A673 (cell line): ENCODE data around the gene TTC7B. TPM values are rescaled to one million over a fixed set of nuclear protein-coding genes. Genes with fewer than 3 reads are reported as not detected.

Experiments
- BruUV-seq: library from RNA; stranded (reverse); fragments of 400-500 nt; replicated peaks from 2 replicates; lab custom pipeline; 2021; lab: Mats Ljungman, UMichigan
- CTCF ChIA-PET: fragments of 300-600 bp; sonication (Branson Sonifier 250); formaldehyde crosslinking; loops from one replicate; lab custom pipeline; 2022; ENCODE audit warnings: antibody characterized with exemption; lab: Charles Lee
- POLR2A ChIA-PET: fragments of 300-600 bp; sonication (Branson Sonifier 250); formaldehyde crosslinking; loops from one replicate; lab custom pipeline; 2022; ENCODE audit warnings: antibody characterized with exemption; ENCODE audit not compliant: low non-redundant PET; lab: Charles Lee
- DNase-seq: peaks from one replicate; pipeline ENCODE4 v3.0.0-alpha.2; 2015; ENCODE audit warnings: low spot score
- H3K27ac ChIP-seq: fragments of 200-600 bp; sonication (generic); 2 replicates; pipeline ENCODE4 v1.5.1; 2016; ENCODE audit warnings: mixed run types, low read depth, mild to moderate bottlenecking, mixed read lengths, antibody characterized with exemption, low read length; ENCODE audit not compliant: poor library complexity, severe bottlenecking
- H3K27me3 ChIP-seq: fragments of 200-600 bp; sonication (generic); replicated peaks from 2 replicates; pipeline ENCODE4 v1.6.1; 2017; ENCODE audit warnings: mixed run types, low read depth, mild to moderate bottlenecking, mixed read lengths, antibody characterized with exemption, low read length; ENCODE audit not compliant: insufficient read depth, poor library complexity
- H3K36me3 ChIP-seq: fragments of 200-600 bp; sonication (generic); 2 replicates; pipeline ENCODE4 v1.6.1; 2016; ENCODE audit warnings: mixed run types, mild to moderate bottlenecking, mixed read lengths, antibody characterized with exemption, low read length; ENCODE audit not compliant: insufficient read depth, poor library complexity, severe bottlenecking
- H3K4me1 ChIP-seq: fragments of 200-600 bp; sonication (generic); 2 replicates; pipeline ENCODE4 v1.6.1; 2017; ENCODE audit warnings: mixed run types, mild to moderate bottlenecking, mixed read lengths, antibody characterized with exemption, low read length; ENCODE audit not compliant: insufficient read depth, poor library complexity, severe bottlenecking
- H3K4me3 ChIP-seq: fragments of 200-600 bp; sonication (generic); 2 replicates; pipeline ENCODE4 v1.5.1; 2016; ENCODE audit warnings: low read depth, mixed run types, mild to moderate bottlenecking, mixed read lengths, low read length; ENCODE audit not compliant: poor library complexity, severe bottlenecking
- H3K9me3 ChIP-seq: fragments of 200-600 bp; sonication (generic); 2 replicates; pipeline ENCODE4 v1.6.1; 2016; ENCODE audit warnings: mixed run types, low read depth, mild to moderate bottlenecking, mixed read lengths, antibody characterized with exemption, low read length; ENCODE audit not compliant: poor library complexity, severe bottlenecking
- EZH2 ChIP-seq: fragments of 200-600 bp; sonication (generic); IDR thresholded peaks from 2 replicates; pipeline ENCODE4 v1.6.1; 2017; ENCODE audit warnings: borderline replicate concordance, low read depth, mild to moderate bottlenecking, mixed read lengths, antibody characterized with exemption, low read length; ENCODE audit not compliant: poor library complexity, severe bottlenecking
- intact Hi-C: fragments of 100-400 bp; cut with micrococcal nuclease; formaldehyde crosslinking; loops from one replicate; pipeline ENCODE4 v1.10.0; 2022; ENCODE audit not compliant: unreplicated experiment
- total RNA-seq: library from RNA; stranded (reverse); gene quantifications from 2 replicates; pipeline ENCODE4 v1.2.3, GENCODE V29; 2021
- TF ChIP-seq, protein P1 (sequence below): fragments of 300-800, 200-600 bp; sonication (generic); conservative IDR thresholded peaks from 2 replicates; pipeline ENCODE4 v1.5.1; 2017; ENCODE audit warnings: low read depth, mild to moderate bottlenecking, antibody characterized with exemption, low read length, moderate library complexity, mixed read lengths

Gene TTC7B
- total RNA-seq, 1 experiment from 2014 or later = 39.2 TPM

DNA sequence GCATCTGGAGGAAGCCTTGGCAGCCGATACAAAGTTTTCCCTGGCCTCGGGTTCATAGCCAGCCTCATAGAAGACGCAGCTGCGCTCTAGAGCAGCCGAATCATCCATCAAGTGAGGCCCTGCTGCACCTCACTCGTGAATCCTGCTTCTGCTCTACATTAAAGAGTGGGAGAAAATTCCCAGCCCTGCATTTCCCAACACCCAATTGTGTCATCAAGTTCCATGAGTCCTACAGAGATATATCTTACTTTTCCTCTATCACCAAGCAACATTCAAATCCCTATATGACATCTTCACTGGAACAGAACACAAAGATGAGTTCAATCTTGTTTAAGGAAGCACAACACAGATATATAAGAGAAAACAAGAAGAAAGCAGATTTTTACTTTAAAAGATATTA lies 139.3 kb downstream of the TTC7B start:
- Histone ChIP-seq H3K27me3 (no peaks in the 10 kb centered on the region), H3K27ac (no peak overlapping the region), H3K9me3 (no peaks in the 10 kb centered on the region), H3K4me3 (no peak overlapping the region), H3K36me3 (no peaks in the 10 kb centered on the region), H3K4me1 (peaks cover 17% of the 10 kb centered on the region)
- TF ChIP-seq, protein P1, sequence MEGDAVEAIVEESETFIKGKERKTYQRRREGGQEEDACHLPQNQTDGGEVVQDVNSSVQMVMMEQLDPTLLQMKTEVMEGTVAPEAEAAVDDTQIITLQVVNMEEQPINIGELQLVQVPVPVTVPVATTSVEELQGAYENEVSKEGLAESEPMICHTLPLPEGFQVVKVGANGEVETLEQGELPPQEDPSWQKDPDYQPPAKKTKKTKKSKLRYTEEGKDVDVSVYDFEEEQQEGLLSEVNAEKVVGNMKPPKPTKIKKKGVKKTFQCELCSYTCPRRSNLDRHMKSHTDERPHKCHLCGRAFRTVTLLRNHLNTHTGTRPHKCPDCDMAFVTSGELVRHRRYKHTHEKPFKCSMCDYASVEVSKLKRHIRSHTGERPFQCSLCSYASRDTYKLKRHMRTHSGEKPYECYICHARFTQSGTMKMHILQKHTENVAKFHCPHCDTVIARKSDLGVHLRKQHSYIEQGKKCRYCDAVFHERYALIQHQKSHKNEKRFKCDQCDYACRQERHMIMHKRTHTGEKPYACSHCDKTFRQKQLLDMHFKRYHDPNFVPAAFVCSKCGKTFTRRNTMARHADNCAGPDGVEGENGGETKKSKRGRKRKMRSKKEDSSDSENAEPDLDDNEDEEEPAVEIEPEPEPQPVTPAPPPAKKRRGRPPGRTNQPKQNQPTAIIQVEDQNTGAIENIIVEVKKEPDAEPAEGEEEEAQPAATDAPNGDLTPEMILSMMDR = no peak
- no peak for TF ChIP-seq EZH2
- no TSS peak for BruUV-seq
- intact Hi-C loops = no loop called here
- CTCF ChIA-PET = no interaction called here
- POLR2A ChIA-PET = no interaction called here
- DNase-seq = no peak

DNA sequence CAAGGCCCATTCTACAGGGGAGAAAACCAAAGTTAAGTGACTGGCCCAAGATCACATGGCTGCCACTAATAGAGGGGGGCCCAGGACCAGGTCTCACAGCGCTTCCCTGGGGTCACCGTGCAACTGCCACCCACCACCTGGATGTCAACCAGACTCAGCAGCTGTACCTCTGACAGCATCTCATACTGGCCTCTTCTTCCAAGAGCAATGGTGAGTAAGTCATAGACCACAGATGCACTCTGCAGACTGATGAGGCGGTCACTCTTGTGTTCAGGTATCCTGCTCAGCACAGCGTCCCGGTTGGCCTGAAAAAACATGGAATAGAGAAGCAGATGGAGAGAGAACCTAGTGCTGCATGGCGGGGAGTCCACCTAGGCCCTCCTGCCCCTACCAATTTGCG lies 139.9 kb downstream of the TTC7B start:
- peaks cover 11% of the 10 kb centered on the region for H3K4me1 ChIP-seq
- DNase-seq = no peak
- TF ChIP-seq, protein P1 = no peak
- no peak for TF ChIP-seq EZH2
- CTCF ChIA-PET = no interaction called here
- H3K36me3 ChIP-seq = no peaks in the 10 kb centered on the region
- H3K27me3 ChIP-seq = no peaks in the 10 kb centered on the region
- BruUV-seq = no TSS peak
- no peak overlapping the region for H3K27ac ChIP-seq
- no peak overlapping the region for H3K4me3 ChIP-seq
- POLR2A ChIA-PET = no interaction called here
- intact Hi-C loops = no loop called here
- H3K9me3 ChIP-seq = no peaks in the 10 kb centered on the region

DNA sequence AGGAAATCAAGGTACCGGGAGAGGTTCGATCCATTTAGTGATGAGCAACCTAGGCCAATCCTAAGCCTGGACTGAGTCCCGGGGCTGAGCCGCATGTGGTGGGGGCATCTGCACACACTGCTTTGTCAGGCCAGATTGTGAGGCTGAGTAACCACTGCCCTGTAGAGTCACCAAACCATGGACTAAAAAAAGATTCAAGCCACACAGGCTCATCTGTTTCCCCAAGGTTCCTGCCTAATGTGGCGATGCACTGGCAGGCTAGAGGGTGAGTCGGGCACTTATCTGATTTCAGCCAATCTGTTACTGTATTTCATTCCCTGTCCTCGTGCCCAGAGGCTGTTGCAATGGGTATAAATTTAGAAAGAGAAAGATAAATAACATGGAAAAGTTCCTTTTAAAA lies 140.8 kb downstream of the TTC7B start:
- H3K36me3 ChIP-seq = no peaks in the 10 kb centered on the region
- POLR2A ChIA-PET = no interaction called here
- peaks cover 4% of the 10 kb centered on the region for H3K4me1 ChIP-seq
- no peak overlapping the region for H3K4me3 ChIP-seq
- BruUV-seq = no TSS peak
- CTCF ChIA-PET = no interaction called here
- no peaks in the 10 kb centered on the region for H3K9me3 ChIP-seq
- no peaks in the 10 kb centered on the region for H3K27me3 ChIP-seq
- H3K27ac ChIP-seq = no peak overlapping the region
- TF ChIP-seq, protein P1 = no peak
- TF ChIP-seq EZH2 = no peak
- DNase-seq = no peak
- intact Hi-C loops = no loop called here
